ENCODE data around the gene TAPBPL.
A peak's percentile ranks its signal among the peaks of the same experiment; 100 is the strongest.
"Not testable (repeated sequence)": the region's sequence is repeated elsewhere in the genome, so short reads cannot be mapped to it uniquely, and the experiment has no call there.

Gene TAPBPL

GRCh38 chr12:6489449-6489848, 37.6 kb downstream of the TAPBPL start:
- no peak overlapping the region for H3K4me3 ChIP-seq (ENCODE audit: low read depth, low read length)

- H3K4me3 ChIP-seq (ENCODE audit: low read depth, low read length): not testable (repeated sequence)
Measured at GRCh38 chr12:6490673-6491072, 38.8 kb downstream of the TAPBPL start.

- H3K4me3 ChIP-seq (ENCODE audit: low read depth, low read length): peak within 1 kb of the TSS; percentile 84
Measured at GRCh38 chr12:6492838-6493496, 41.1 kb downstream of the TAPBPL start, which contains the start of gene MRPL51. MRPL51 (minus strand) TSS chr12:6493262; CDS start chr12:6493136, 126 bp downstream.

GRCh38 chr12:6493497-6494257, 41.8 kb downstream of the TAPBPL start, which contains the start of gene NCAPD2:
NCAPD2 (plus strand) TSS chr12:6494102; CDS start chr12:6495099, 997 bp downstream.
- H3K4me3 ChIP-seq (ENCODE audit: low read depth, low read length): peak within 1 kb of the TSS; percentile 84

GRCh38 chr12:6494258-6494743, 42.5 kb downstream of the TAPBPL start:
- peak overlapping the region; percentile 84 for H3K4me3 ChIP-seq (ENCODE audit: low read depth, low read length)

GRCh38 chr12:6494968-6495367, 43.1 kb downstream of the TAPBPL start:
- H3K4me3 ChIP-seq (ENCODE audit: low read depth, low read length): no peak overlapping the region

GRCh38 chr12:6497291-6497690, 45.4 kb downstream of the TAPBPL start:
- H3K4me3 ChIP-seq (ENCODE audit: low read depth, low read length): not testable (repeated sequence)

GRCh38 chr12:6500466-6500865, 48.6 kb downstream of the TAPBPL start:
- H3K4me3 ChIP-seq (ENCODE audit: low read depth, low read length): no peak overlapping the region

GRCh38 chr12:6507102-6507998, 55.5 kb downstream of the TAPBPL start:
- no peak overlapping the region for H3K4me3 ChIP-seq (ENCODE audit: low read depth, low read length)

- no peak overlapping the region for H3K4me3 ChIP-seq (ENCODE audit: low read depth, low read length)
Measured at GRCh38 chr12:6508087-6508486, 56.2 kb downstream of the TAPBPL start.
